ENCODE measurements around the gene FUT8. TPM values are rescaled to one million over a fixed set of nuclear protein-coding genes. Genes with fewer than 3 reads are reported as not detected.

The FUT8 gene
- total RNA-seq, 5 donors from 2014 or later (not counting 1 experiment from before 2014, with no cell fraction given): 37.6 to 51.7 (median 43.9) TPM

- peaks cover 8 to 24% (median 17%) of the 10 kb centered on the region in 3 donors for H3K4me1 Mint-ChIP-seq
These were observed 38.9 kb upstream of the FUT8 start for GRCh38 chr14:65373671-65374039.

GRCh38 chr14:65377576-65377975, 35.0 kb upstream of the FUT8 start:
- peaks cover 0 to 6% of the 10 kb centered on the region in 2 experiments for H3K27me3 ChIP-seq (replicated peaks in 1 of 2; ENCODE audit: control insufficient read depth in 2 of 2, extremely low read depth in 1 of 2, insufficient read depth in 2 of 2, low read length in 1 of 2)
- ATAC-seq (replicated peaks in 1 of 4): no peak
- WGBS (ENCODE audit: insufficient coverage): 77% methylated on average over 2 of the region's 4 CpGs
- DNase-seq: no peak
- H3K4me1 ChIP-seq (ENCODE audit: control insufficient read depth in 1 of 2, extremely low read depth in 1 of 2, insufficient read depth in 2 of 2, low read length in 2 of 2): peaks cover 0 to 6% of the 10 kb centered on the region in 2 experiments
- H3K36me3 Mint-ChIP-seq: peaks cover 18% of the 10 kb centered on the region
- no peak overlapping the region for H3K4me3 Mint-ChIP-seq
- CTCF ChIA-PET: no interaction called here
- H3K4me1 Mint-ChIP-seq: peaks cover 8 to 15% (median 12%) of the 10 kb centered on the region in 3 donors
- H3K27ac Mint-ChIP-seq: no peak overlapping the region
- H3K36me3 ChIP-seq (ENCODE audit: control insufficient read depth in 2 of 2, extremely low read depth in 1 of 2, insufficient read depth in 1 of 2, low read length in 1 of 2): no peaks in the 10 kb centered on the region
- no peaks in the 10 kb centered on the region for H3K9me3 ChIP-seq
- H3K27me3 Mint-ChIP-seq: no peaks in the 10 kb centered on the region
- H3K9me3 Mint-ChIP-seq: peaks cover 0 to 6% (median 4%) of the 10 kb centered on the region in 3 donors
- H3K27ac ChIP-seq (ENCODE audit: low read length): no peak overlapping the region
- POLR2A ChIA-PET: no interaction called here
- no peak overlapping the region for H3K4me3 ChIP-seq (ENCODE audit: control insufficient read depth in 1 of 2, extremely low read depth in 1 of 2, low read length in 1 of 2)

More at GRCh38 chr14:65373671-65374039, 38.9 kb upstream of the FUT8 start:
- ATAC-seq (replicated peaks in 1 of 4) (no peak), DNase-seq (no peak)
- Histone ChIP-seq H3K36me3 (ENCODE audit: control insufficient read depth in 2 of 2, extremely low read depth in 1 of 2, insufficient read depth in 1 of 2, low read length in 1 of 2) (no peaks in the 10 kb centered on the region), H3K4me3 (ENCODE audit: control insufficient read depth in 1 of 2, extremely low read depth in 1 of 2, low read length in 1 of 2) (no peak overlapping the region), H3K4me1 (ENCODE audit: control insufficient read depth in 1 of 2, extremely low read depth in 1 of 2, insufficient read depth in 2 of 2, low read length in 2 of 2) (peaks cover 0 to 6% of the 10 kb centered on the region in 2 experiments), H3K27ac (ENCODE audit: low read length) (no peak overlapping the region), H3K9me3 (no peaks in the 10 kb centered on the region), H3K27me3 (replicated peaks in 1 of 2; ENCODE audit: control insufficient read depth in 2 of 2, extremely low read depth in 1 of 2, insufficient read depth in 2 of 2, low read length in 1 of 2) (peaks cover 0 to 6% of the 10 kb centered on the region in 2 experiments)
- Mint-ChIP-seq H3K4me3 (peak overlapping the region in 2 of 3 donors; percentile 22 to 54), H3K36me3 (peaks cover 5% of the 10 kb centered on the region), H3K27me3 (no peaks in the 10 kb centered on the region), H3K27ac (no peak overlapping the region), H3K9me3 (no peaks in the 10 kb centered on the region)
- ChIA-PET POLR2A (no interaction called here), CTCF (no interaction called here)
- 89% methylated on average over 6 of the region's 8 CpGs for WGBS (ENCODE audit: insufficient coverage)

- no peaks in the 10 kb centered on the region for H3K9me3 ChIP-seq
- ATAC-seq (replicated peaks in 1 of 4) (no peak), DNase-seq (no peak)
- Mint-ChIP-seq H3K4me3 (no peak overlapping the region), H3K9me3 (peaks cover 0 to 6% (median 4%) of the 10 kb centered on the region in 3 donors), H3K36me3 (peaks cover 17% of the 10 kb centered on the region), H3K4me1 (no peaks in the 10 kb centered on the region), H3K27ac (no peak overlapping the region), H3K27me3 (no peaks in the 10 kb centered on the region)
- H3K4me3 ChIP-seq (ENCODE audit: control insufficient read depth in 1 of 2, extremely low read depth in 1 of 2, low read length in 1 of 2): no peak overlapping the region
- ChIA-PET POLR2A (interaction anchor here in 1 of 2 donors (0.6 kb wide), 1 partner anchor 71 kb away, joined by 4 read pairs; no protein-coding TSS in a partner anchor), CTCF (no interaction called here)
- WGBS (ENCODE audit: insufficient coverage): 100% methylated on average over 2 of the region's 3 CpGs
- H3K36me3 ChIP-seq (ENCODE audit: control insufficient read depth in 2 of 2, extremely low read depth in 1 of 2, insufficient read depth in 1 of 2, low read length in 1 of 2): no peaks in the 10 kb centered on the region
- H3K27ac ChIP-seq (ENCODE audit: low read length): no peak overlapping the region
- H3K4me1 ChIP-seq (ENCODE audit: control insufficient read depth in 1 of 2, extremely low read depth in 1 of 2, insufficient read depth in 2 of 2, low read length in 2 of 2): no peaks in the 10 kb centered on the region
- no peaks in the 10 kb centered on the region for H3K27me3 ChIP-seq (replicated peaks in 1 of 2; ENCODE audit: control insufficient read depth in 2 of 2, extremely low read depth in 1 of 2, insufficient read depth in 2 of 2, low read length in 1 of 2)
These were observed 29.9 kb upstream of the FUT8 start for GRCh38 chr14:65382586-65382985.

GRCh38 chr14:65387171-65387570, 25.4 kb upstream of the FUT8 start:
- no peaks in the 10 kb centered on the region for H3K4me1 ChIP-seq (ENCODE audit: control insufficient read depth in 1 of 2, extremely low read depth in 1 of 2, insufficient read depth in 2 of 2, low read length in 2 of 2)
- no peaks in the 10 kb centered on the region for H3K27me3 Mint-ChIP-seq
- ChIA-PET POLR2A (no interaction called here), CTCF (no interaction called here)
- H3K9me3 ChIP-seq: no peaks in the 10 kb centered on the region
- 94% methylated on average over 6 of the region's 6 CpGs for WGBS (ENCODE audit: insufficient coverage)
- no peak overlapping the region for H3K4me3 ChIP-seq (ENCODE audit: control insufficient read depth in 1 of 2, extremely low read depth in 1 of 2, low read length in 1 of 2)
- no peaks in the 10 kb centered on the region for H3K27me3 ChIP-seq (replicated peaks in 1 of 2; ENCODE audit: control insufficient read depth in 2 of 2, extremely low read depth in 1 of 2, insufficient read depth in 2 of 2, low read length in 1 of 2)
- no peaks in the 10 kb centered on the region for H3K9me3 Mint-ChIP-seq
- H3K4me1 Mint-ChIP-seq: no peaks in the 10 kb centered on the region
- no peaks in the 10 kb centered on the region for H3K36me3 ChIP-seq (ENCODE audit: control insufficient read depth in 2 of 2, extremely low read depth in 1 of 2, insufficient read depth in 1 of 2, low read length in 1 of 2)
- no peak overlapping the region for H3K4me3 Mint-ChIP-seq
- no peak overlapping the region for H3K27ac ChIP-seq (ENCODE audit: low read length)
- ATAC-seq (replicated peaks in 1 of 4) (no peak), DNase-seq (no peak)
- peaks cover 4% of the 10 kb centered on the region for H3K36me3 Mint-ChIP-seq
- no peak overlapping the region for H3K27ac Mint-ChIP-seq

- no peak overlapping the region for H3K4me3 ChIP-seq (ENCODE audit: control insufficient read depth in 1 of 2, extremely low read depth in 1 of 2, low read length in 1 of 2)
- POLR2A ChIA-PET: no interaction called here
- H3K4me1 ChIP-seq (ENCODE audit: control insufficient read depth in 1 of 2, extremely low read depth in 1 of 2, insufficient read depth in 2 of 2, low read length in 2 of 2): no peaks in the 10 kb centered on the region
- no peaks in the 10 kb centered on the region for H3K36me3 ChIP-seq (ENCODE audit: control insufficient read depth in 2 of 2, extremely low read depth in 1 of 2, insufficient read depth in 1 of 2, low read length in 1 of 2)
- Mint-ChIP-seq H3K4me3 (no peak overlapping the region), H3K4me1 (no peaks in the 10 kb centered on the region), H3K9me3 (no peaks in the 10 kb centered on the region), H3K36me3 (peaks cover 4% of the 10 kb centered on the region), H3K27ac (no peak overlapping the region), H3K27me3 (no peaks in the 10 kb centered on the region)
- no peaks in the 10 kb centered on the region for H3K27me3 ChIP-seq (replicated peaks in 1 of 2; ENCODE audit: control insufficient read depth in 2 of 2, extremely low read depth in 1 of 2, insufficient read depth in 2 of 2, low read length in 1 of 2)
- no peak overlapping the region for H3K27ac ChIP-seq (ENCODE audit: low read length)
- no CpG with 5 or more reads among the region's 1 CpG for WGBS (ENCODE audit: insufficient coverage)
- DNase-seq: no peak
- CTCF ChIA-PET: no interaction called here
- H3K9me3 ChIP-seq: no peaks in the 10 kb centered on the region
- no peak for ATAC-seq (replicated peaks in 1 of 4)
These were observed 24.9 kb upstream of the FUT8 start for GRCh38 chr14:65387628-65388027.

- Histone ChIP-seq H3K4me1 (ENCODE audit: control insufficient read depth in 1 of 2, extremely low read depth in 1 of 2, insufficient read depth in 2 of 2, low read length in 2 of 2) (no peaks in the 10 kb centered on the region), H3K4me3 (ENCODE audit: control insufficient read depth in 1 of 2, extremely low read depth in 1 of 2, low read length in 1 of 2) (no peak overlapping the region), H3K27me3 (replicated peaks in 1 of 2; ENCODE audit: control insufficient read depth in 2 of 2, extremely low read depth in 1 of 2, insufficient read depth in 2 of 2, low read length in 1 of 2) (no peaks in the 10 kb centered on the region), H3K36me3 (ENCODE audit: control insufficient read depth in 2 of 2, extremely low read depth in 1 of 2, insufficient read depth in 1 of 2, low read length in 1 of 2) (no peaks in the 10 kb centered on the region), H3K9me3 (no peaks in the 10 kb centered on the region), H3K27ac (ENCODE audit: low read length) (no peak overlapping the region)
- no peak for ATAC-seq (replicated peaks in 1 of 4)
- Mint-ChIP-seq H3K27me3 (no peaks in the 10 kb centered on the region), H3K4me1 (no peaks in the 10 kb centered on the region), H3K9me3 (peaks cover 11 to 13% (median 13%) of the 10 kb centered on the region in 3 donors), H3K4me3 (no peak overlapping the region), H3K27ac (no peak overlapping the region), H3K36me3 (peaks cover 20% of the 10 kb centered on the region)
- DNase-seq: no peak
- POLR2A ChIA-PET: no interaction called here
- CTCF ChIA-PET: no interaction called here
- WGBS (ENCODE audit: insufficient coverage): 38% methylated on average over 1 of the region's 4 CpGs
These were observed 20.2 kb upstream of the FUT8 start for GRCh38 chr14:65392296-65392695.

Data from T-cell (primary cell).